Measurements from ENCODE around the gene PDIK1L. TPM values are rescaled to one million over a fixed set of nuclear protein-coding genes. Genes with fewer than 3 reads are reported as not detected.

PDIK1L gene
- total and polyA plus RNA-seq, 2 donors (not counting 3 experiments of a cell fraction or from before 2014, with no cell fraction given): 1.6 to 5.6 TPM

- Histone ChIP-seq H4K20me1 (replicated peaks; ENCODE audit: control insufficient read depth, extremely low read depth, insufficient read depth, low read length) (no peaks in the 10 kb centered on the region), H2AFZ (ENCODE audit: low read depth, low read length) (no peak overlapping the region), H3K9me3 (replicated peaks; ENCODE audit: control insufficient read depth, insufficient read depth, low read length) (no peaks in the 10 kb centered on the region), H3K27me3 (ENCODE audit: control insufficient read depth in 2 of 2, insufficient read depth in 2 of 2, low read length in 2 of 2) (peaks cover 0 to 5% of the 10 kb centered on the region in 2 experiments), H3K9ac (replicated peaks; ENCODE audit: extremely low read depth, insufficient read depth, low read length) (no peak overlapping the region), H3K4me3 (replicated peaks in 1 of 3; ENCODE audit: insufficient read depth in 1 of 3, low read depth in 1 of 3, low read length in 3 of 3) (no peak overlapping the region), H3K4me2 (ENCODE audit: insufficient read depth, low read length) (no peak overlapping the region), H3K27ac (ENCODE audit: insufficient read depth, low read depth, low read length) (no peak overlapping the region), H3K4me1 (ENCODE audit: control insufficient read depth, extremely low read depth, insufficient read depth, low read length) (no peaks in the 10 kb centered on the region), H3K79me2 (ENCODE audit: control insufficient read depth, insufficient read depth, low read length) (no peaks in the 10 kb centered on the region), H3K9me1 (replicated peaks; ENCODE audit: control insufficient read depth, extremely low read depth, insufficient read depth, low read length) (no peaks in the 10 kb centered on the region), H3K36me3 (ENCODE audit: control insufficient read depth in 2 of 2, extremely low read depth in 1 of 2, insufficient read depth in 2 of 2, low read length in 2 of 2) (no peaks in the 10 kb centered on the region)
- TF ChIP-seq CTCF (IDR thresholded peaks at IDR 0.05; ENCODE audit: extremely low read depth in 1 of 2, insufficient read depth in 1 of 2, low read depth in 1 of 2, low read length in 2 of 2): no peak
- POLR2A ChIA-PET: no interaction called here
- BruUV-seq (replicated peaks): no TSS peak
- FAIRE-seq (no peak), DNase-seq (ENCODE audit: low read depth, low spot score) (no peak)
- intact Hi-C loops (cut with micrococcal nuclease): no loop called here
- CTCF ChIA-PET: interaction anchor here (1.0 to 1.3 kb wide), 3 partner anchors 9 to 242 kb away, joined by 3 to 5 read pairs (median 3); no protein-coding TSS in a partner anchor
- dilution Hi-C loops (cut with MboI; ENCODE audit: extremely low pct_ligation_motif_present, low sequenced_read_pairs): no loop called here
Measured at GRCh38 chr1:26079960-26080814, 31.4 kb upstream of the PDIK1L start.

- no peak overlapping the region for H2AFZ ChIP-seq (ENCODE audit: low read depth, low read length)
- no peaks in the 10 kb centered on the region for H3K4me1 ChIP-seq (ENCODE audit: control insufficient read depth, extremely low read depth, insufficient read depth, low read length)
- no peaks in the 10 kb centered on the region for H3K79me2 ChIP-seq (ENCODE audit: control insufficient read depth, insufficient read depth, low read length)
- FAIRE-seq: no peak
- H3K9me3 ChIP-seq (replicated peaks; ENCODE audit: control insufficient read depth, insufficient read depth, low read length): no peaks in the 10 kb centered on the region
- ChIA-PET POLR2A (no interaction called here), CTCF (no interaction called here)
- H3K4me2 ChIP-seq (ENCODE audit: insufficient read depth, low read length): no peak overlapping the region
- dilution Hi-C loops (cut with MboI; ENCODE audit: extremely low pct_ligation_motif_present, low sequenced_read_pairs): no loop called here
- intact Hi-C loops (cut with micrococcal nuclease): no loop called here
- no peak overlapping the region for H3K4me3 ChIP-seq (replicated peaks in 1 of 3; ENCODE audit: insufficient read depth in 1 of 3, low read depth in 1 of 3, low read length in 3 of 3)
- H3K27me3 ChIP-seq (ENCODE audit: control insufficient read depth in 2 of 2, insufficient read depth in 2 of 2, low read length in 2 of 2): peaks cover 0 to 4% of the 10 kb centered on the region in 2 experiments
- H3K27ac ChIP-seq (ENCODE audit: insufficient read depth, low read depth, low read length): no peak overlapping the region
- no peak for DNase-seq (ENCODE audit: low read depth, low spot score)
- no TSS peak for BruUV-seq (replicated peaks)
- H3K9me1 ChIP-seq (replicated peaks; ENCODE audit: control insufficient read depth, extremely low read depth, insufficient read depth, low read length): no peaks in the 10 kb centered on the region
- no peak for TF ChIP-seq POLR2A (IDR thresholded peaks at IDR 0.05; ENCODE audit: low read depth, low read length)
- TF ChIP-seq EZH2 (IDR thresholded peaks at IDR 0.05; ENCODE audit: borderline replicate concordance, low read depth, low read length, severe bottlenecking): no peak
- no peak for TF ChIP-seq MAX (IDR thresholded peaks at IDR 0.05; ENCODE audit: insufficient read depth, insufficient read length)
- no peak for TF ChIP-seq GATA2 (IDR thresholded peaks at IDR 0.05; ENCODE audit: insufficient read depth, insufficient read length, low read depth, low read length)
- no peak for TF ChIP-seq POLR2AphosphoS5 (IDR thresholded peaks at IDR 0.05; ENCODE audit: insufficient read depth, low read depth, low read length)
- TF ChIP-seq FOS (IDR thresholded peaks at IDR 0.05; ENCODE audit: borderline replicate concordance, insufficient read depth, low read length): no peak
- no peak for TF ChIP-seq JUN (IDR thresholded peaks at IDR 0.05; ENCODE audit: borderline replicate concordance, insufficient read depth, insufficient read length, low read depth)
- TF ChIP-seq CTCF (IDR thresholded peaks at IDR 0.05; ENCODE audit: extremely low read depth in 1 of 2, insufficient read depth in 1 of 2, low read depth in 1 of 2, low read length in 2 of 2): no peak
- TF ChIP-seq MYC (IDR thresholded peaks at IDR 0.05; ENCODE audit: low read depth, low read length): no peak
- no peak overlapping the region for H3K9ac ChIP-seq (replicated peaks; ENCODE audit: extremely low read depth, insufficient read depth, low read length)
- H3K36me3 ChIP-seq (ENCODE audit: control insufficient read depth in 2 of 2, extremely low read depth in 1 of 2, insufficient read depth in 2 of 2, low read length in 2 of 2): no peaks in the 10 kb centered on the region
- H4K20me1 ChIP-seq (replicated peaks; ENCODE audit: control insufficient read depth, extremely low read depth, insufficient read depth, low read length): no peaks in the 10 kb centered on the region
Measured at GRCh38 chr1:26081267-26082019, 30.2 kb upstream of the PDIK1L start.
